Esophagus muscularis mucosa (tissue), 4 donors: ENCODE measurements around the gene RPSA.

ENCODE experiments used
- EP300 ChIP-seq: sonication (generic); formaldehyde crosslinking; IDR thresholded peaks from one replicate; pipeline ENCODE4 v1.6.1; 2017; ENCODE audit warnings: antibody characterized with exemption
- POLR2A ChIP-seq: fragments of 450-650 bp; IDR thresholded peaks from one replicate; pipeline ENCODE4 v1.6.1; 2017; ENCODE audit warnings: antibody characterized with exemption, moderate library complexity, mild to moderate bottlenecking, low read depth
- POLR2AphosphoS5 ChIP-seq, 2 donors: sonication (generic); formaldehyde crosslinking; IDR thresholded peaks; one replicate each; pipeline ENCODE4 v1.6.1; 2017; ENCODE audit warnings: antibody characterized with exemption in 2 of 2
- TF ChIP-seq, protein P1 (sequence below), 3 experiments: fragments of 200-600 bp in 2 of 3; fragments of 450-650 bp in 1 of 3; sonication (generic) in 2 of 3; IDR thresholded peaks; one replicate each; pipeline ENCODE4 v1.5.1; 2017 to 2019; ENCODE audit warnings: antibody characterized with exemption in 3 of 3, mild to moderate bottlenecking in 2 of 3, moderate library complexity in 1 of 3

DNA sequence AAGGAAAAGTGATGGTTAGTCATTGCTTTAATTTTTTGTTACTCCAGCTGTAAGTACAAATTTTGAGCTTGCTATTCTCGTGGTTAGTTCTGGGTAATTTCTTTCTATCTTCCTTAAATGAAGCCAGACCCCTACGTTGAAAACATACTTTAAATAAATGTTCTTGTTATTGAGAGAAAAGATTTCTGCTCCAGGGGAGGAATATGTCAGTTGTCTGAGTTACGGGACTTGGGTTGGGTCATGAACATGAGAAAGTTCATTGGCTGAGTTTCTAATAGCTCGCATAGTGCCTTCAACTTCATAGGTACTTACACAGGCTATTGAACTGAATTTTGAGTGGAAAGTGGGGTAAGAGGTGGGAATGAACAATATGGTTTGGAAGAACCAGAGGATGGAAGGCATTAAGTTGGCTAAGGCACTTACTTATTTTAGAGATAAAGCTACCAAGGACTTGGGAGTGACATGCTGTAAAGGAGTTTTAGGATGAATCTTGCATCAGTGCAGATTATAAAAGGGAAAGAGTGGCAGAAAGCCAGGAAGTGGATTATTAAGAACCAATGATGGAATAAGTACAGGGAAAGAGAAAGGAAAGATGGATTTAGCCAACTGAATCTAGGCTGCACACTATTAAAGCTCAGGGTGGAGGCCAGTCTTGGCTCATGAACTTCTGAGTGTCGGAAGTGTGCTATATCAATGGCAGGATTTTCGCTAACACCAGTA is 1.4 kb downstream of the RPSA start:
- TF ChIP-seq, protein P1, sequence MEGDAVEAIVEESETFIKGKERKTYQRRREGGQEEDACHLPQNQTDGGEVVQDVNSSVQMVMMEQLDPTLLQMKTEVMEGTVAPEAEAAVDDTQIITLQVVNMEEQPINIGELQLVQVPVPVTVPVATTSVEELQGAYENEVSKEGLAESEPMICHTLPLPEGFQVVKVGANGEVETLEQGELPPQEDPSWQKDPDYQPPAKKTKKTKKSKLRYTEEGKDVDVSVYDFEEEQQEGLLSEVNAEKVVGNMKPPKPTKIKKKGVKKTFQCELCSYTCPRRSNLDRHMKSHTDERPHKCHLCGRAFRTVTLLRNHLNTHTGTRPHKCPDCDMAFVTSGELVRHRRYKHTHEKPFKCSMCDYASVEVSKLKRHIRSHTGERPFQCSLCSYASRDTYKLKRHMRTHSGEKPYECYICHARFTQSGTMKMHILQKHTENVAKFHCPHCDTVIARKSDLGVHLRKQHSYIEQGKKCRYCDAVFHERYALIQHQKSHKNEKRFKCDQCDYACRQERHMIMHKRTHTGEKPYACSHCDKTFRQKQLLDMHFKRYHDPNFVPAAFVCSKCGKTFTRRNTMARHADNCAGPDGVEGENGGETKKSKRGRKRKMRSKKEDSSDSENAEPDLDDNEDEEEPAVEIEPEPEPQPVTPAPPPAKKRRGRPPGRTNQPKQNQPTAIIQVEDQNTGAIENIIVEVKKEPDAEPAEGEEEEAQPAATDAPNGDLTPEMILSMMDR (IDR thresholded peaks at IDR 0.05): no peak
- TF ChIP-seq POLR2A: no peak
- TF ChIP-seq EP300: no peak
- TF ChIP-seq POLR2AphosphoS5 (IDR thresholded peaks at IDR 0.05): no peak
